ENCODE measurements around the gene HOXA3. TPM values are rescaled to one million over a fixed set of nuclear protein-coding genes. Genes with fewer than 3 reads are reported as not detected.
A peak's percentile ranks its signal among the peaks of the same experiment; 100 is the strongest.

HOXA3 gene
- total RNA-seq, 1 donor: 3.5 TPM

DNA sequence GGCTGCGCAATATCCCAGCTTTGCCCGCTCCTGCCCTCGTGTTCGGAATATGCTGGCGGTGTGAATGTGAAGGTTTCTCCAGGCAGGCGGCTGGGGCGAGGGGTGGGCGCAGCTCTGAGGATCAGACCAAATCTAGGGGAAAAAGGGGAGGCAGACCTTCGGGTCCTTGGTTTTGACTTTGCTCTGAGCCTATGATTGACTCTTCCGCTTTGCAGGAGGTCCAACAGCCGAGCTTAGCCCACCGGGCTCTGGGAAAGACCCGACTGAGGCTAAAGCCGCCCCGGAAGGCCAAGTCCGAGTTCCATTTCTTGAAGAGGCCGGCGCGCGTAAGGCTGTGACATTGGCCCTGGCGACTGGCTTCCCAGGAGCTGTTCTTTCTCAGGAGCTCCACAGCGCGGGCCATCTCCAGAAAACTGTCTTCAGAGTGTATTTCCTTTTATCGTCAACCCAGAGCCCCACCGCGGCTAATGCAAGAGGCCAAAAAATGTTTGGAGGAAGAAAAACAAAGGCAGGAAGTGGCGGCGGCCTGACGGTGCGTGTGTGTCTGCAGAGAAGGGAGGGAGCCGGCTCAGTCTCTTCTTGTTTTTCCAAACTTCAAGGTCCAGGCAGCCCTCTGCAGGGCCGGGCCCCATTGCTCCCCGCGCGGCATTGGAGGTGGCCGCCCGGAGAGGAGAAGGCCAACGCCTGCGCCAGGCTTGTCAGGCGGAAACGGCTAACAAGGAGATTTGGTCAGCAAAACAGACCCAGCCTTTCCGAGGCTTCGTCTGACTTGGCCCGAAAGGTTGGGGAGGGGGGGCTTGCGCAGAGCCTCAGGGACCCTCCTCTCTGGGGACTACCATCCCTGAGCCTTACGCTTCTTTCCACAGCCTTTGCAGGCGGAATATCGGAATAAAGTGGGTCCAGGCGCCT is 36.3 kb upstream of the HOXA3 start:
- peak; percentile 28 for DNase-seq (ENCODE audit: low read depth)
- no peak overlapping the region for H3K4me3 ChIP-seq (ENCODE audit: low read depth, low read length)
- TF ChIP-seq, protein P1, sequence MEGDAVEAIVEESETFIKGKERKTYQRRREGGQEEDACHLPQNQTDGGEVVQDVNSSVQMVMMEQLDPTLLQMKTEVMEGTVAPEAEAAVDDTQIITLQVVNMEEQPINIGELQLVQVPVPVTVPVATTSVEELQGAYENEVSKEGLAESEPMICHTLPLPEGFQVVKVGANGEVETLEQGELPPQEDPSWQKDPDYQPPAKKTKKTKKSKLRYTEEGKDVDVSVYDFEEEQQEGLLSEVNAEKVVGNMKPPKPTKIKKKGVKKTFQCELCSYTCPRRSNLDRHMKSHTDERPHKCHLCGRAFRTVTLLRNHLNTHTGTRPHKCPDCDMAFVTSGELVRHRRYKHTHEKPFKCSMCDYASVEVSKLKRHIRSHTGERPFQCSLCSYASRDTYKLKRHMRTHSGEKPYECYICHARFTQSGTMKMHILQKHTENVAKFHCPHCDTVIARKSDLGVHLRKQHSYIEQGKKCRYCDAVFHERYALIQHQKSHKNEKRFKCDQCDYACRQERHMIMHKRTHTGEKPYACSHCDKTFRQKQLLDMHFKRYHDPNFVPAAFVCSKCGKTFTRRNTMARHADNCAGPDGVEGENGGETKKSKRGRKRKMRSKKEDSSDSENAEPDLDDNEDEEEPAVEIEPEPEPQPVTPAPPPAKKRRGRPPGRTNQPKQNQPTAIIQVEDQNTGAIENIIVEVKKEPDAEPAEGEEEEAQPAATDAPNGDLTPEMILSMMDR (IDR thresholded peaks at IDR 0.05; ENCODE audit: insufficient read depth, low read length): no peak

DNA sequence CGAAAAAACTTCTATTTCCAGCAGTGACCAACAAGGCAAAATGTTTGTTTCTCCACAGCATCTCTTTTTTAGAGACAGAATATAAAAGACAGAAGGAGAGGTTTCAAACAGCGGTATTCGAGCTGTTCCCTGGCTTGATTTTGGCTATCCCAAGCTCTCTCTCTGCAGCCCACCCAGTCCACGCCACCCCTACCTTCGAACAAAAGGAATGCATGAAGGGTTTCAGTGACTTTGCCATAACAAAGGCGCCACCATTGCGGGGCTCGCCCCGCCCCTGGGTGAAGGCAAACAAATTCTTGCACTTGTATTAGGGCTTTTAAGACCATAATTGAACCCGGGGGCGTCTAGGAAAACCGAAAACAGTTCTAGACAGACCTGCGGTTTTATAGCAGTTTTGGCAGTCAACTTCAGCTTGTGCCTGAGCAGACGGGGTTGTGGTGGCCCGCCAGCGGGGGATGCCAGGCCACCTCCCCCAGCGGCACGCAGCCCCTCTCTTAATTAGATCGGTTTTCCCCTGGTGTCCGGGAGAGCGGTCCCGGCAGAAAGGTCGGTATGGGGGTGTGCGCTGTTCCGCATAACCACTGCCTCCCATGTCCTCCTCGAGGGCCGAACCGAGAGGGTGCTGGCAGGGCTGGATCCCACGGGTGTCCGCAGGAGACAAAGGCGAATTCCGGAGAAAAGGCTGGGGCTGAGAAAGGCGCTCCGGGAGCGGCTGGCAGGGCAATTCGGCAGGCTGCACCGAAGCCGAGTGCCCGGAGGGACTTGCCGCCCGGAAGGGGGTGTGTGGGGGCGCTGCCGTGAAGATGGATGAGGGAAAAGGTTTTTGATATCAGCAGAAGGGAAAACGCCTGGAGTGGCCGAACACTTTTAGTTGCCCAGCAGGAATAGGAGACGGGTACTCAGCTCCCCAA is 35.3 kb upstream of the HOXA3 start:
- no peak overlapping the region for H3K4me3 ChIP-seq (ENCODE audit: low read depth, low read length)
- TF ChIP-seq, protein P1 (IDR thresholded peaks at IDR 0.05; ENCODE audit: insufficient read depth, low read length): no peak
- DNase-seq (ENCODE audit: low read depth): no peak

DNA sequence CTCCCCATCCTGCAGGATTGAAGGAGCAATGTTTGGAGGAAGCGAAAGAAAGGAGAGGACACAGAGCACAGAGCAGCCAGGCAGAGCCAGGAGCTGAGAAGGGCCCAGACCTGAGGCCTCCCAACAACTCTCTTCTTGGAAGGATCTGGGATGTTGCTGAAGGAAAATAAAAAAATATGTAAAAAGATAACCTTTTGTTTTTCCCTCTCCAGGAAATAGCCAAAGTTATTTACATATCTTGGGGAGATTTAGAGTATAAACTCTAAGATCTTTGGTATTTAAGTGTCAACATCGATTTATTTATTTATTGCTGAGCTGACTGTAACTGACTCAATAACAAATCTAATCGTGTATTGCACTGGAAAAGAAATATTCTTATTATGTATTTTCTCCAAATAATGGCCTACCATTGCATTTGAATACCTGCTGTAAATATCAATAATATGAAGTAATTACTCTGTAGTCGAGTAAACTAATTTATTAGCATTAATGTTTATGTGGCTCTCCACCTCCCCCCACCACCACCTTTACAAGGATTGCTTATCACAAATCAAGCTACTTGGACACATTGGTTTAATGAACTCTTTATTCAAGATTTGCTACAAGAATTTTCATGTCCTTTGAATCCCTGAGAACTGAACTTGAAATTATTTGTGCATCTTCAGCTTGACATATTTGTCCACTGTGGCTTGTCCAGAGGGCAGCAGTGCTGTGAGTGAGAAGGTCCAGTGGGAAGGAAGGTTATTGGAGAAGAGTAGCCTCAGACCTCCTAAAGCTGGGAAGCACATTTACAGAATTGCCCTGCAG is 34.5 kb upstream of the HOXA3 start:
- H3K4me3 ChIP-seq (ENCODE audit: low read depth, low read length): no peak overlapping the region
- TF ChIP-seq, protein P1 (IDR thresholded peaks at IDR 0.05; ENCODE audit: insufficient read depth, low read length): no peak
- DNase-seq (ENCODE audit: low read depth): no peak

DNA sequence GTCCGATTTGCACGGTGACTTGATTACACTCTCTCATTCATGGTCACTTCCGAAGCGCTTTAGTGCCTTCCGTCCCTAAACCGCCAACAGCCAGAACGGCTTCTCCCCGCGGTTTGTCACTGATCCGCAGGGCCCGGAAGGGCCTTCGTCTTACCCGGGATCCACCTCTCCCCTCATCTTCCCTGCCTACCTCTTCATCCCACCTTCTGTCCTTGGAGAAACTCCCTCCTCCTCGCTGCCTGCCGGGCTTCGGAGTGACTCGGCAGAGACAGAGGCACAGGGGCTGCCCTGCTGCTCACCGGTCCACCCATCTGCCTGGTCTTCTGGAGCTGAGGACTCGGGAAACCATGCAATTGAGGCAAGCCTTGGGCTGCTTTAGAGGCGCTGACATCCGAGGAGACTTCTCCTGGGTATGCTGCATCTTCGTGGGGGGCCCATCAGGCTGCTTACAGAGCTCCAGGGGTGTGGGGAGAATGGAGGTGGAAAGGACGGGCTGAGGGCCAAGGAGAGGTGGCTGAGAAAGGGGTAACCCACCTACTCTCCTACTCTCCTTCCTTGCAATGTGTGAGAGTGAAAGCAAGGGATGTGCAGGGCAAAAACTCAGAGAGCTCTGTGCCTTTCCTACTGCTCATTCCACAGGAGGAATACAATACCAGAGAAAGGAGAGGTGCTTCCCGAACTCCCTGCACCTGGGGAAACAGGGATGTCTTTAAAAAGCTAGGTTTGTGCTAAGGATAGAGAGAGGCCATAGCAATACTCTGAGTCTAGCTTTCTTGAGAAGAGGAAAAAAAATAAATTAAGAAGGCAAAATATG is 33.7 kb upstream of the HOXA3 start:
- TF ChIP-seq, protein P1 (IDR thresholded peaks at IDR 0.05; ENCODE audit: insufficient read depth, low read length): no peak
- H3K4me3 ChIP-seq (ENCODE audit: low read depth, low read length): no peak overlapping the region
- no peak for DNase-seq (ENCODE audit: low read depth)

DNA sequence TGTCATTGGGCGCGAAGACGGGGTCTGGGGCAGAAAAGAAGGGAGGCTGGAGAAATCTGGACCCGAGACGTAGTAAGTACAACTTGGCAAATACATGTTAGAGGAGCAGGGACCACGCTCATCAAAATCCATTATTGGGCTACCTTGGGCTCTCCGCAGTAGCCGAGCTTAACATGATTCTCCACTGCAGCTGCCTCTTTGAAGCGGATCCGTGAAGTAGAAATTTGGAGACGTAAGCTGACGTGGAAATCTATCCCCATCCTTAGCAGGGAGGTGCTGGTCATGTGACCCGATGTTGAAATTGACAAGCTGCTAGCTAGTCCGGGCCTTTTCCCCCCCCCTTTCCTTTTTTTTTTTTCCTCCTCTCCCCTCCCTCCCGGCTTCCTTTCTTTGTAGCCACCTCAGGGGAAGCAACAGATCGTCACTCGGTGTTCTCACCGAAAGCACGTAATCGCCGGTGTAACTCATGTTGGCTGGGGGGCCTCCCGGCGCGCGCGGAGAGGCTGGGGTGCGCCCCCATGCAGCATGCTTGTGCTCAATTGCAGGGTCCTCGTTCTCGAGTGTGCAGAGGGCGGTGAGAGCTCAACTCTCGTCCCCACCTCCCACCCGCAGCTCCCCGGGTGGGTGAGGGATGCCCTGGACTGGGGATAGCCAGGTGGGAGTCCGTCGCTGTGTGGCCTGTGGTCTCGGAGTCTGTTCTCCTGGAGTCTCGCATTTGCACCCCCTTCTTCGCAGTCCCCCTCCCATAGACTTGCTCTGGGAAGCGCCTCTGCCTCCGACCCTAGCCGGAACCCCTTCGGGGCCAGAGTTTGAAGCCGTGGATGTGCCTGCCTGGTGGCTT is 32.9 kb upstream of the HOXA3 start, which contains the start of gene HOXA11:
Gene HOXA11, minus strand, starts transcription at position 220 of the 841 bp plus-strand sequence. Its CDS starts 88 bp downstream, at position 132.
- TF ChIP-seq, protein P1 (IDR thresholded peaks at IDR 0.05; ENCODE audit: insufficient read depth, low read length): no peak
- no peak for DNase-seq (ENCODE audit: low read depth)
- peak within 1 kb of the TSS; percentile 33 for H3K4me3 ChIP-seq (ENCODE audit: low read depth, low read length)

Data from fibroblast of the aortic adventitia (primary cell).